ENCODE measurements around the gene ADGRV1.

The ADGRV1 gene

DNA sequence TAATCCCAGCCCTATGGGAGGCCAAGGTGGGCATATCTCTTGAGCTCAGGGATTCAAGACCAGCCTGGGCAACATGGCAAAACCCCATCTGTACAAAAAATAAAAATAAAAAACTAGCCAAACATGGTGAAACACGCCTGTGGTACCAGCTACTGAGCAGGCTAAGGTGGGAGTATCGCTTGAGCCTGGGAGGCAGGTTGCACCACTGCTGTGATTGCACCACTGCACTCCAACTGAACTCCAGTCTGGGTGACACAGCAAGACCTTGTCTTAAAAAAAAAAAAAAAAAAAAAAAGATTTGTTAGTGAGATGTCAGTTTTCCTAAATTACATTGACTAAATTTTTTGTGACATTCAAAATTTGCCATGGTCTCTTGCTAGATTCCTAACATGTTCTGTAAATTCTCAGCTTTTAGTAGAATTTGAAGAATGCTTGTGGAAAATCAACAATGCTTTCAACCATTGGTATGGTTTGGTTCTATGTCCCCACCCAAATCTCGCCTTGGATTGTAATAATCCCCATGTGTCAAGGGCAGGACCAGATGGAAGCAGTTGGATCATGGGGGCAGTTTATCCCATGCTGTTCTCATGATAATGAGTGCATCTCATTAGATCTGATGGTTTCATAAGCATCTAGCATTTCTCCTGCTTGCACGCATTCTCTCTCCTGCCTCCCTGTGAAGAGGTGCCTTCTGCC is 588.5 kb downstream of the ADGRV1 start:
- Histone ChIP-seq H2AFZ (ENCODE audit: low read depth, low read length) (no peak overlapping the region), H3K4me1 (ENCODE audit: insufficient read depth, low read length) (no peaks in the 10 kb centered on the region), H3K79me2 (ENCODE audit: insufficient read depth, low read length) (no peaks in the 10 kb centered on the region), H3K36me3 (ENCODE audit: insufficient read depth, low read length) (no peaks in the 10 kb centered on the region), H4K20me1 (ENCODE audit: insufficient read depth, low read length) (no peaks in the 10 kb centered on the region), H3K27ac (ENCODE audit: low read length) (no peak overlapping the region), H3K4me2 (ENCODE audit: insufficient read depth, low read length) (no peak overlapping the region), H3K9ac (ENCODE audit: low read depth, low read length) (no peak overlapping the region), H3K4me3 (ENCODE audit: low read depth in 1 of 2, low read length in 2 of 2) (no peak overlapping the region), H3K27me3 (ENCODE audit: insufficient read depth, low read length, poor library complexity) (no peaks in the 10 kb centered on the region), H3K9me3 (ENCODE audit: insufficient read depth, low read length, severe bottlenecking) (no peaks in the 10 kb centered on the region)
- TF ChIP-seq, protein P1, sequence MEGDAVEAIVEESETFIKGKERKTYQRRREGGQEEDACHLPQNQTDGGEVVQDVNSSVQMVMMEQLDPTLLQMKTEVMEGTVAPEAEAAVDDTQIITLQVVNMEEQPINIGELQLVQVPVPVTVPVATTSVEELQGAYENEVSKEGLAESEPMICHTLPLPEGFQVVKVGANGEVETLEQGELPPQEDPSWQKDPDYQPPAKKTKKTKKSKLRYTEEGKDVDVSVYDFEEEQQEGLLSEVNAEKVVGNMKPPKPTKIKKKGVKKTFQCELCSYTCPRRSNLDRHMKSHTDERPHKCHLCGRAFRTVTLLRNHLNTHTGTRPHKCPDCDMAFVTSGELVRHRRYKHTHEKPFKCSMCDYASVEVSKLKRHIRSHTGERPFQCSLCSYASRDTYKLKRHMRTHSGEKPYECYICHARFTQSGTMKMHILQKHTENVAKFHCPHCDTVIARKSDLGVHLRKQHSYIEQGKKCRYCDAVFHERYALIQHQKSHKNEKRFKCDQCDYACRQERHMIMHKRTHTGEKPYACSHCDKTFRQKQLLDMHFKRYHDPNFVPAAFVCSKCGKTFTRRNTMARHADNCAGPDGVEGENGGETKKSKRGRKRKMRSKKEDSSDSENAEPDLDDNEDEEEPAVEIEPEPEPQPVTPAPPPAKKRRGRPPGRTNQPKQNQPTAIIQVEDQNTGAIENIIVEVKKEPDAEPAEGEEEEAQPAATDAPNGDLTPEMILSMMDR (IDR thresholded peaks at IDR 0.05; ENCODE audit: borderline replicate concordance, extremely low read depth, low read length, poor library complexity, severe bottlenecking), result no peak
- TF ChIP-seq EZH2 (IDR thresholded peaks at IDR 0.05; ENCODE audit: borderline replicate concordance, low read depth, low read length, severe bottlenecking), result no peak
- ATAC-seq (ENCODE audit: insufficient read depth, low read depth), result no peak
- no peak for DNase-seq

DNA sequence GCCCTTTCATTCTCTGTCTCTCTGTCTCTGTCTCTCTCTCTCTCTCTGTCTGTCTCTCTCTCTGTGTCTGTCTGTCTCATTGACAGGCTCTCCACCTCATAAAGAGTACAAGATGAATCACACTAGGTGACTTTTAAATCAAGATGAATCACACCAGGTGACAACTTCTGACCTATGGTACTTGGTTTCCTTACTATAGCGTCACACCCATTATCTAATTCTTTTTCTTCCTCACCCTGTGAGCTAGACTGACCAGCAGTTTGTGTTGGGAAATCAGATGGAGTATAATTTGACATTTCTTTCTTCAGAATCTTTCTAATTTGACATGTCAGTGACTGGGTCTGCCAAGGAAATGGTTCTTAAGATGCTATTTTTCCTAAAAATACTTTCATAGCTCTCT is 591.6 kb downstream of the ADGRV1 start:
- Histone ChIP-seq H3K27ac (ENCODE audit: low read length) (no peak overlapping the region), H3K36me3 (ENCODE audit: insufficient read depth, low read length) (no peaks in the 10 kb centered on the region), H3K9me3 (ENCODE audit: insufficient read depth, low read length, severe bottlenecking) (no peaks in the 10 kb centered on the region), H3K79me2 (ENCODE audit: insufficient read depth, low read length) (no peaks in the 10 kb centered on the region), H3K4me1 (ENCODE audit: insufficient read depth, low read length) (no peaks in the 10 kb centered on the region), H3K4me3 (ENCODE audit: low read depth in 1 of 2, low read length in 2 of 2) (no peak overlapping the region), H3K4me2 (ENCODE audit: insufficient read depth, low read length) (no peak overlapping the region), H2AFZ (ENCODE audit: low read depth, low read length) (no peak overlapping the region), H3K27me3 (ENCODE audit: insufficient read depth, low read length, poor library complexity) (peaks cover 3% of the 10 kb centered on the region), H4K20me1 (ENCODE audit: insufficient read depth, low read length) (no peaks in the 10 kb centered on the region), H3K9ac (ENCODE audit: low read depth, low read length) (no peak overlapping the region)
- TF ChIP-seq EZH2 (IDR thresholded peaks at IDR 0.05; ENCODE audit: borderline replicate concordance, low read depth, low read length, severe bottlenecking), result no peak
- TF ChIP-seq, protein P1 (IDR thresholded peaks at IDR 0.05; ENCODE audit: borderline replicate concordance, extremely low read depth, low read length, poor library complexity, severe bottlenecking), result no peak
- ATAC-seq (ENCODE audit: insufficient read depth, low read depth), result no peak
- DNase-seq, result no peak

DNA sequence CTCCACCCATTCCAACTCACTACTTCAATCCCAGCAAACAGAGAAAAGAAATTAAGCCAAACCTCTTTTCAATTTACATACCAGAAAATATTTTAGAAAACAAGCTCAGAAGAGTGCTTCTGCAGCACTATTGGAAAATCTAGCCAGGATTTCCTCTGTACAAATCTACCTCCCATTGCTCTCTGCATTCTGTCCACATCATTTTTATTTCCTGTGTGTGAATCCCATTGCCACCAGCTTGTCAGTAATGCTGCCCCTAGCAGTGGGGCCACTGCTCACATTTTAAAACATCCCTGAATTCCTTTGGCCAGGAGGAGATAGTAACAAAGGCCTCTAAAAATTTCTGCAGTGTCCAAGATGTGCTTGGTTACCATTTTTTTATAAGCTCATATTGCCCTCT is 592.0 kb downstream of the ADGRV1 start:
- no peak overlapping the region for H3K4me2 ChIP-seq (ENCODE audit: insufficient read depth, low read length)
- no peaks in the 10 kb centered on the region for H3K36me3 ChIP-seq (ENCODE audit: insufficient read depth, low read length)
- no peaks in the 10 kb centered on the region for H3K4me1 ChIP-seq (ENCODE audit: insufficient read depth, low read length)
- H3K79me2 ChIP-seq (ENCODE audit: insufficient read depth, low read length), result no peaks in the 10 kb centered on the region
- TF ChIP-seq, protein P1 (IDR thresholded peaks at IDR 0.05; ENCODE audit: borderline replicate concordance, extremely low read depth, low read length, poor library complexity, severe bottlenecking), result no peak
- no peak for TF ChIP-seq EZH2 (IDR thresholded peaks at IDR 0.05; ENCODE audit: borderline replicate concordance, low read depth, low read length, severe bottlenecking)
- H3K27ac ChIP-seq (ENCODE audit: low read length), result no peak overlapping the region
- H2AFZ ChIP-seq (ENCODE audit: low read depth, low read length), result no peak overlapping the region
- H3K4me3 ChIP-seq (ENCODE audit: low read depth in 1 of 2, low read length in 2 of 2), result no peak overlapping the region
- DNase-seq (no peak), ATAC-seq (ENCODE audit: insufficient read depth, low read depth) (no peak)
- H4K20me1 ChIP-seq (ENCODE audit: insufficient read depth, low read length), result no peaks in the 10 kb centered on the region
- H3K9me3 ChIP-seq (ENCODE audit: insufficient read depth, low read length, severe bottlenecking), result no peaks in the 10 kb centered on the region
- peaks cover 3% of the 10 kb centered on the region for H3K27me3 ChIP-seq (ENCODE audit: insufficient read depth, low read length, poor library complexity)
- H3K9ac ChIP-seq (ENCODE audit: low read depth, low read length), result no peak overlapping the region

All from DND-41 (cell line).